HEK293 (cell line): ENCODE data around the gene KRT79.

ENCODE experiments used
- CTCF ChIP-seq: fragments of 450-650 bp; formaldehyde crosslinking; IDR thresholded peaks from 2 replicates; pipeline ENCODE4 v1.5.1; 2016; ENCODE audit warnings: missing biosample characterization, missing genetic modification characterization
- KLF9 ChIP-seq: fragments of 450-650 bp; formaldehyde crosslinking; IDR thresholded peaks from 2 replicates; pipeline ENCODE4 v1.5.1; 2016; ENCODE audit warnings: missing biosample characterization, missing genetic modification characterization, low read depth
- ZNF830 ChIP-seq: fragments of 450-650 bp; IDR thresholded peaks from 2 replicates; pipeline ENCODE4 v1.5.0; 2018; ENCODE audit warnings: missing biosample characterization, missing genetic modification characterization, low read depth, mild to moderate bottlenecking, moderate library complexity

- no peak for TF ChIP-seq KLF9 (tag by site-specific recombination)
- no peak for TF ChIP-seq CTCF (tag by site-specific recombination)
- no peak for TF ChIP-seq ZNF830 (tag by site-specific recombination)
Measured at GRCh38 chr12:52805000-52805399, 29.1 kb downstream of the KRT79 start.
